HCT116 (cell line): ENCODE measurements around the gene NDE1.

Experiments
- POLR2A ChIP-seq: IDR thresholded peaks from 2 replicates; pipeline ENCODE4 v1.7.0; 2011; ENCODE audit warnings: borderline replicate concordance; ENCODE audit not compliant: insufficient read depth, insufficient read length; ENCODE audit errors: extremely low read depth
- TF ChIP-seq, protein P1 (sequence below), 3 experiments: fragments of 200-600 bp in 1 of 3; sonication (generic) in 1 of 3; IDR thresholded peaks in 2 of 3; conservative IDR thresholded peaks in 1 of 3; 2 replicates each; pipeline ENCODE4 v1.5.1; 2012 to 2017; ENCODE audit warnings: low read depth in 2 of 3, low read length in 2 of 3, antibody characterized with exemption in 1 of 3, borderline replicate concordance in 1 of 3, control low read depth in 1 of 3, mild to moderate bottlenecking in 1 of 3, mixed read lengths in 1 of 3, mixed run types in 1 of 3, moderate library complexity in 1 of 3; ENCODE audit not compliant: insufficient read depth in 1 of 3

DNA sequence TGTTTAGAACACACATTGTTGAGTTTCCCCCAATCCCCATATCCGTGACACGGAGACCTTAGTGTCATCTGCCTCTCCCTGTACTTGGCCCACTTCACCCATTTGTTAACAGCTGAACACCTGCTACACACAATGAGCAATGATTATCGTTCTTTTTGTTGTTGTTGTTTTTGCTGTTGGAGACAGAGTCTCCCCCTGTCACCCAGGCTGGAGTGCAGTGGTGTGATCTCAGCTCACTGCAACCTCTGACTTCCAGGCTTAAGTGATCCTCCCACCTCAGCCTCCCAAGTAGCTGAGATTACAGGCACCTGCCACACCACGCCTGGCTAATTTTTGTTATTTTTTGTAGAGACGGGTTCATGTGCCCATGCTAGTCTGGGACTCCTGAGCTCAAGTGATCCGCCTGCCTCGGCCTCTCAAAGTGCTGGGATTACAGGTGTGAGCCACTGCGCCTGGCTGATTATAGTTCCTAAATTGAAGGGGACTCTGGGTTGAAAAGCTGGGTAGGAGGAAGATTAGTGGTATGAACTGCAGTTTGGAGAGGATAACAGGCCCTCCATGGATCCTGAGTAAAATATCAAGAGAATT is 21.6 kb downstream of the NDE1 start:
- no peak for TF ChIP-seq POLR2A
- TF ChIP-seq, protein P1, sequence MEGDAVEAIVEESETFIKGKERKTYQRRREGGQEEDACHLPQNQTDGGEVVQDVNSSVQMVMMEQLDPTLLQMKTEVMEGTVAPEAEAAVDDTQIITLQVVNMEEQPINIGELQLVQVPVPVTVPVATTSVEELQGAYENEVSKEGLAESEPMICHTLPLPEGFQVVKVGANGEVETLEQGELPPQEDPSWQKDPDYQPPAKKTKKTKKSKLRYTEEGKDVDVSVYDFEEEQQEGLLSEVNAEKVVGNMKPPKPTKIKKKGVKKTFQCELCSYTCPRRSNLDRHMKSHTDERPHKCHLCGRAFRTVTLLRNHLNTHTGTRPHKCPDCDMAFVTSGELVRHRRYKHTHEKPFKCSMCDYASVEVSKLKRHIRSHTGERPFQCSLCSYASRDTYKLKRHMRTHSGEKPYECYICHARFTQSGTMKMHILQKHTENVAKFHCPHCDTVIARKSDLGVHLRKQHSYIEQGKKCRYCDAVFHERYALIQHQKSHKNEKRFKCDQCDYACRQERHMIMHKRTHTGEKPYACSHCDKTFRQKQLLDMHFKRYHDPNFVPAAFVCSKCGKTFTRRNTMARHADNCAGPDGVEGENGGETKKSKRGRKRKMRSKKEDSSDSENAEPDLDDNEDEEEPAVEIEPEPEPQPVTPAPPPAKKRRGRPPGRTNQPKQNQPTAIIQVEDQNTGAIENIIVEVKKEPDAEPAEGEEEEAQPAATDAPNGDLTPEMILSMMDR (IDR thresholded peaks at IDR 0.05 in 2 of 3, conservative IDR thresholded peaks at IDR 0.05 in 1 of 3; ENCODE audit: borderline replicate concordance in 1 of 3, insufficient read depth in 1 of 3, low read depth in 2 of 3, low read length in 2 of 3), result no peak
